Measurements from ENCODE around the gene SYT8.

- no peak for TF ChIP-seq CTCF (IDR thresholded peaks at IDR 0.05 in 4 of 5, conservative IDR thresholded peaks at IDR 0.05 in 1 of 5)
- no peak for TF ChIP-seq POLR2A (IDR thresholded peaks at IDR 0.05)
These were observed 22.3 kb downstream of the SYT8 start for GRCh38 chr11:1857064-1857463.

Measured in gastrocnemius medialis (tissue), 4 donors.